ENCODE results near the gene IMMP2L.

The IMMP2L gene

GRCh38 chr7:110650328-110650727, 912.0 kb downstream of the IMMP2L start:
- DNase-seq = no peak

- no peak for DNase-seq
Measured at GRCh38 chr7:110647266-110647665, 915.0 kb downstream of the IMMP2L start.

DNA sequence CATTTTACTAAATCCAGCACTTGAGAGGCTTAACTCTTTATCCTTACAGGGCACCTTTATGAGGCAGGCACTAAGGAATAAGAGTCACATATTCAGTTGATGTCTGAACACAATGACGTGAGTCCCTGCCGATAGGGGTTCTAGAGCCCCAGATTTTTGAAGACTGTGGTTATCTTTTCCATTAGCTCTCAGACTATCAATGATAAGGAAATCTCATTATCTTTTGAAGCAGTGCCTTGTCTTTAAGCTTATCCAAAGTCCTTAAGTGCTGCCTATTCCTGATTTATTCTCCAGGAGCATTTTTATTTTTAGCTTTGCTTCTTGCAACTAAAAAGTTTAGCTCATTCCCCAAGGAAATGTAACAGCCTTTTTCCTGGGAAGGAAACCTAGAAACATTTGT, 915.5 kb downstream of the IMMP2L start:
- DNase-seq = no peak

- no peak for DNase-seq
Measured at GRCh38 chr7:110645616-110646015, 916.7 kb downstream of the IMMP2L start.

- no peak for DNase-seq
Measured at GRCh38 chr7:110645060-110645459, 917.2 kb downstream of the IMMP2L start.

GRCh38 chr7:110637252-110637651, 925.0 kb downstream of the IMMP2L start:
- DNase-seq = no peak

- DNase-seq = no peak
Measured at GRCh38 chr7:110633313-110633712, 929.0 kb downstream of the IMMP2L start.

- DNase-seq = no peak
Measured at GRCh38 chr7:110626414-110626813, 935.9 kb downstream of the IMMP2L start.

GRCh38 chr7:110625294-110625693, 937.0 kb downstream of the IMMP2L start:
- no peak for DNase-seq

GRCh38 chr7:110623436-110623835, 938.9 kb downstream of the IMMP2L start:
- no peak for DNase-seq

- no peak for DNase-seq
Measured at GRCh38 chr7:110621289-110621688, 941.0 kb downstream of the IMMP2L start.

GRCh38 chr7:110620110-110620735, 942.1 kb downstream of the IMMP2L start:
- no peak for DNase-seq

All from NCI-H2029 (cell line).